ENCODE results near the gene THRB.

The THRB gene

DNA sequence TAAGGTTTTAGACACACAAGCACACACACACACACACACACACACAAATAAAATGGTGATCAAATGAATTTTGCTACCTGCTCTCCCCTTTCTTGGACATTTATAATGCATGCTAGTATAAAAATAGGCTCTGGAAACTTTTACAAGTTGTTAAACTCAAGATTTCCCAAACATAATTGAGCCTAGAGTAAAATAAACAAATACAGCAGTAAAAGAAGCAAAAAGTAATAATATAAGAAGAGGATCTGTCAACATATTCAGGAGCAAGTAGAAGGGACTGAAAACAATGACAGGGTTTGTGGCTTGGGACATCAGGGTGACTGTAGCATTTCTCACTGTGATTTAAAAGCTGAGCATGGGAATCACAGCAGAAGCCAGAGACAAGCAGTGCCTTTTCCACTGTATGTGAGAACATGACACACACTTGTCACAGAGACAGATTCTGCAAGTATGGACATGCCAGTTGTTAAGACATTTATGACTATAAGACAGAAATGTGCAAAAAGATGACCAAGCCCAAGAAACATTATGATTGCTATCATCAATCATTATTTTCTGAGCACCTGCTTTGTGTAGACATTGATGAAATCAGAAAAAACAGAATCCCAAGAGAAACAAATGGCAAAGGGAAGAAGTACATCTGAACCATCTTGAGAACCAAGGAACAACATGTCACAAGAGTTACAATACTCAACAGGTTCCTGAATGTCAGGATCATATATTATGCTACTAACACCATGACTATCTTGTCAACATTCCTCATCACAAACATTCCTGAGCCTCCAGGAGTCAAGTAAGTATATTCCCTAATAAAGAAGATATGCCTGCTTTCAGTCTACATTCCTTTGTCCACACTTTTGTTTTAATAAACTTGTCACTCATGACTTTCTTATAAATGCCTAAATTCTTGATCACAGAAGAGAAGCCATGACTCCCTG is 7.1 kb downstream of the THRB start:
- no peak for TF ChIP-seq YY1 (IDR thresholded peaks at IDR 0.05; ENCODE audit: insufficient read depth, insufficient read length)
- no peak for TF ChIP-seq ZNF274 (IDR thresholded peaks at IDR 0.05; ENCODE audit: low read depth, low read length)
- TF ChIP-seq SUZ12 (IDR thresholded peaks at IDR 0.05; ENCODE audit: extremely low read depth, insufficient read depth, insufficient read length) = no peak
- H3K4me3 ChIP-seq (ENCODE audit: insufficient read length, low read depth) = no peak overlapping the region
- no peaks in the 10 kb centered on the region for H3K9me3 ChIP-seq (ENCODE audit: insufficient read depth, low read length)
- no peak for DNase-seq (ENCODE audit: low read depth, low spot score)
- peaks cover 7% of the 10 kb centered on the region for H3K27me3 ChIP-seq (ENCODE audit: insufficient read depth, insufficient read length)
- no peaks in the 10 kb centered on the region for H3K4me1 ChIP-seq (ENCODE audit: insufficient read depth, insufficient read length)
- no peak overlapping the region for H3K9ac ChIP-seq (ENCODE audit: insufficient read length, low read depth)
- H3K36me3 ChIP-seq (ENCODE audit: insufficient read depth, insufficient read length, low read length) = no peaks in the 10 kb centered on the region

DNA sequence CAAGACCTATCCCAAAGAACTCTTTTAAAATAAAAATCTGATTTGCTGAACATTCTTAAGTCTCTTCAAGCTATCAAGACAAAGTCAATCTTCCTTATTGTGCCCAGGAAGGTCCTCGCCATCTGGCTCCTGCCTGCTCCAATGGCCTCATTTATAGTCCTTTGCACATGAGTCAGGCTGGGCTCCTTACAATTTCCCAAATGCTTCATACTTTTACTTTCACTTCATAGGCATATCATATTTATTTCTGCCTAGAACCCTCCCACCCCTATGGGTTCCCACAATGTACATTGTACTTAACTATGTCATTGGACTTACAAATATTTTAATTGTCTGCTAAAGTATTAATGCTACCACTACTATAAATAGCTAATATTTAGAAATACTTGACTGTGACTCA is 9.1 kb downstream of the THRB start:
- Histone ChIP-seq H3K36me3 (ENCODE audit: insufficient read depth, insufficient read length, low read length) (no peaks in the 10 kb centered on the region), H3K27me3 (ENCODE audit: insufficient read depth, insufficient read length) (no peaks in the 10 kb centered on the region), H3K4me3 (ENCODE audit: insufficient read length, low read depth) (no peak overlapping the region), H3K9ac (ENCODE audit: insufficient read length, low read depth) (no peak overlapping the region), H3K9me3 (ENCODE audit: insufficient read depth, low read length) (no peaks in the 10 kb centered on the region), H3K4me1 (ENCODE audit: insufficient read depth, insufficient read length) (no peaks in the 10 kb centered on the region)
- TF ChIP-seq YY1 (IDR thresholded peaks at IDR 0.05; ENCODE audit: insufficient read depth, insufficient read length) = no peak
- no peak for TF ChIP-seq SUZ12 (IDR thresholded peaks at IDR 0.05; ENCODE audit: extremely low read depth, insufficient read depth, insufficient read length)
- no peak for TF ChIP-seq ZNF274 (IDR thresholded peaks at IDR 0.05; ENCODE audit: low read depth, low read length)
- DNase-seq (ENCODE audit: low read depth, low spot score) = no peak

DNA sequence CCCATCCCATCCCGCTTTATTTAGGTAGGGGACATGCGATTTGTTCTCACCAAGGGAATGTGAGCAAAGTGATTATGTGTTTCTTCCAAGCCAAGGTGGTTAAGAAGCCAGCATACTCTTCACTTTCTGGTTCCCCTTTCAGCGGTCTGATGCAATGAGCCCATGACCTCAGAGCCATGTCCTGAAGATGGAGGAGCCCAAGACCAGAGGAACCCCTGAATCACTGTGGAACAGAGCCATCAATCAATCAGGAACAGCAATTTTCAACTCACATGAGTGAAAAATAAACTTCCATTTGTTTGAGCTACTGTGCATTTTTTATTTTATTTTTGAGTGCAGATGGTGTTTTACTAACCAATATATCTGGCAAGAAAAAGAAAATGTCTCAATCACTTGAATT is 10.8 kb downstream of the THRB start:
- TF ChIP-seq YY1 (IDR thresholded peaks at IDR 0.05; ENCODE audit: insufficient read depth, insufficient read length) (no peak), ZNF274 (IDR thresholded peaks at IDR 0.05; ENCODE audit: low read depth, low read length) (no peak), SUZ12 (IDR thresholded peaks at IDR 0.05; ENCODE audit: extremely low read depth, insufficient read depth, insufficient read length) (no peak)
- H3K9ac ChIP-seq (ENCODE audit: insufficient read length, low read depth) = no peak overlapping the region
- H3K9me3 ChIP-seq (ENCODE audit: insufficient read depth, low read length) = no peaks in the 10 kb centered on the region
- no peak for DNase-seq (ENCODE audit: low read depth, low spot score)
- no peaks in the 10 kb centered on the region for H3K4me1 ChIP-seq (ENCODE audit: insufficient read depth, insufficient read length)
- H3K4me3 ChIP-seq (ENCODE audit: insufficient read length, low read depth) = no peak overlapping the region
- no peaks in the 10 kb centered on the region for H3K27me3 ChIP-seq (ENCODE audit: insufficient read depth, insufficient read length)
- H3K36me3 ChIP-seq (ENCODE audit: insufficient read depth, insufficient read length, low read length) = no peaks in the 10 kb centered on the region

DNA sequence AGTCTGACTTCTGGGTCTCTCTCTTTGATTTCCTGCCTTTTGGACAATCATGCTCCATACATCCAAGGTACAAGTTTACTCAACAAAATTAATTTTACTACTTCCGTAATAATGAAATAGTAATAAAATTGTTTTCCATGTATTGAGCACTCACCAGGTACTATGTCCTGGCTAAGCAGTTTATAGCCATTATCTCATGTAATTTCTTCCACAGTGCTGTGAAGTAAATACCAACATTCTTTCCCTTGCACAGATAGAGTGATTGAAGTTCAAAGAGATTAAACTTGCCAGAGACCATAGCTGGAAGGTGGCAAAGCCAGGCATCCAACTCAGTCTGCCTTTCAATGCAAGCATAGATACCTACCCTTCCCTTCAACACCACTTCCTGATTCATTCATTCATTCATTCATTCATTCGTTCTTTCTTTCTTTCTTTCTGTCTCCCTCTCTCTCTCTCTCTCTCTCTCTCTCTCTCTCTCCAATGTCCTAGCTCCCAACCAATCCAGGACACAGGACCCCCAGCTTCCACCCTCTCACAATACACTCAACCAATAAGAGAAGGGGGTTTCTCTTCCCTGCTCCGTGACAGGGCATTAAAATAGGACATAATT is 12.4 kb downstream of the THRB start:
- H3K9me3 ChIP-seq (ENCODE audit: insufficient read depth, low read length) = no peaks in the 10 kb centered on the region
- H3K27me3 ChIP-seq (ENCODE audit: insufficient read depth, insufficient read length) = no peaks in the 10 kb centered on the region
- H3K4me3 ChIP-seq (ENCODE audit: insufficient read length, low read depth) = no peak overlapping the region
- no peak for TF ChIP-seq YY1 (IDR thresholded peaks at IDR 0.05; ENCODE audit: insufficient read depth, insufficient read length)
- no peak for TF ChIP-seq SUZ12 (IDR thresholded peaks at IDR 0.05; ENCODE audit: extremely low read depth, insufficient read depth, insufficient read length)
- TF ChIP-seq ZNF274 (IDR thresholded peaks at IDR 0.05; ENCODE audit: low read depth, low read length) = no peak
- no peaks in the 10 kb centered on the region for H3K4me1 ChIP-seq (ENCODE audit: insufficient read depth, insufficient read length)
- no peaks in the 10 kb centered on the region for H3K36me3 ChIP-seq (ENCODE audit: insufficient read depth, insufficient read length, low read length)
- DNase-seq (ENCODE audit: low read depth, low spot score) = no peak
- H3K9ac ChIP-seq (ENCODE audit: insufficient read length, low read depth) = no peak overlapping the region

DNA sequence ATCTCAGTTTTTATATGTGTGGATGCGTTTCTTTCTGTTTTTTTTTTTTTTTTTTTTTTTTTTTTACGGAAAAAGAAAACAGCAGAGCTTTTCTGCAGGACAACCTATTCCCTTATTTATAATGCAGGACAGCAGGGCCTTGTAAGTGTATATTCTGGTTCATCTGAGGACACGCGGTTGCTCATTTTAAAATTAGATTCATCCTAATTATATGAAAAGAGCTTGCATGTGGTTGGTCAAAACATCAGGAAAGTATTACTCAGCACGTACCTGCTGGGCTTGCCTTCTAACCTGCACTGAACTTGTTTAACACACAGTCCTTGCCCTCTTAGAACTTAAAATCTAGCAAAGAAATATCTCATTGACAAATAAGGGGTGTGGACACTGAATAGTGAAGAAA is 13.5 kb downstream of the THRB start:
- Histone ChIP-seq H3K9me3 (ENCODE audit: insufficient read depth, low read length) (no peaks in the 10 kb centered on the region), H3K4me1 (ENCODE audit: insufficient read depth, insufficient read length) (no peaks in the 10 kb centered on the region), H3K4me3 (ENCODE audit: insufficient read length, low read depth) (no peak overlapping the region), H3K9ac (ENCODE audit: insufficient read length, low read depth) (no peak overlapping the region), H3K36me3 (ENCODE audit: insufficient read depth, insufficient read length, low read length) (no peaks in the 10 kb centered on the region), H3K27me3 (ENCODE audit: insufficient read depth, insufficient read length) (no peaks in the 10 kb centered on the region)
- TF ChIP-seq SUZ12 (IDR thresholded peaks at IDR 0.05; ENCODE audit: extremely low read depth, insufficient read depth, insufficient read length) (no peak), ZNF274 (IDR thresholded peaks at IDR 0.05; ENCODE audit: low read depth, low read length) (no peak), YY1 (IDR thresholded peaks at IDR 0.05; ENCODE audit: insufficient read depth, insufficient read length) (no peak)
- no peak for DNase-seq (ENCODE audit: low read depth, low spot score)

DNA sequence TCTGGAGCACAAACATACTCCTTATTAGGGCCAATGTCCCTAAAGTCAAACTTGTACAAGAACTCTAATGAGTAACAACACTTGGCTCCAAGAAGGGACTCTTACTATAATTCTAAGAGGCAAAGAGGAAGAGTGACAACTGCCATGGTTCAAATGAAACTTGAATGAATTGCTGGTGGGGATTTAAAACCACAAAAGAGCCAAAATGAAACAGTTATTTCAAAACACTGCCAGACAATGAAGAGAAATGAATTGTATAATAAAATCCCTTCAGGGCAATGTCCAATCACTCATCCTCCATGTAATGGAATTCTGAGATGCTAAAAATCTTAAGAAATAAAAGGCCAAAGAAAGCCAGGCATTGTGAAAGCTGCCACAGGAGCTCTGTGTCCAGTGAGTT is 14.2 kb downstream of the THRB start:
- no peaks in the 10 kb centered on the region for H3K36me3 ChIP-seq (ENCODE audit: insufficient read depth, insufficient read length, low read length)
- no peaks in the 10 kb centered on the region for H3K4me1 ChIP-seq (ENCODE audit: insufficient read depth, insufficient read length)
- H3K27me3 ChIP-seq (ENCODE audit: insufficient read depth, insufficient read length) = no peaks in the 10 kb centered on the region
- H3K9me3 ChIP-seq (ENCODE audit: insufficient read depth, low read length) = no peaks in the 10 kb centered on the region
- no peak overlapping the region for H3K4me3 ChIP-seq (ENCODE audit: insufficient read length, low read depth)
- DNase-seq (ENCODE audit: low read depth, low spot score) = no peak
- TF ChIP-seq SUZ12 (IDR thresholded peaks at IDR 0.05; ENCODE audit: extremely low read depth, insufficient read depth, insufficient read length) (no peak), ZNF274 (IDR thresholded peaks at IDR 0.05; ENCODE audit: low read depth, low read length) (no peak), YY1 (IDR thresholded peaks at IDR 0.05; ENCODE audit: insufficient read depth, insufficient read length) (no peak)
- no peak overlapping the region for H3K9ac ChIP-seq (ENCODE audit: insufficient read length, low read depth)

DNA sequence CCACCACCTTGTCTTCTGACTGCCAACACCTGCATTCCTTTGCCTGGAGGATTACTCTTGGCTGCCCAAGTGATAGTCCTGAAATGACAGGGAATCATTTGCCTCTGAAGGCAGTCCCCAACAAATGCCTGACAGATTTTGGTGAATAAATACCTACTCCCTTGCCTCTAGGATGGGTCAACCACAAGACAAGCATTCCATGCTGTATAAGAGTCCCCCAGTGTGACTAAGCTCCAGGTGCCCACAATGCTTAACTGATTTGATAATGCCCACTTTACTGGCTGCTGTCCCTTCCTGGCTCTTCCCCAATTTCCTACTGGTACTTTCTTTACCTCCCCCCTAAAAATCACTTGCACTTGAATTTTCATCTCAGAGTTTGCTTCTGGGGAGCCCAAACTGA is 14.8 kb downstream of the THRB start:
- H3K9ac ChIP-seq (ENCODE audit: insufficient read length, low read depth) = no peak overlapping the region
- TF ChIP-seq YY1 (IDR thresholded peaks at IDR 0.05; ENCODE audit: insufficient read depth, insufficient read length) (no peak), ZNF274 (IDR thresholded peaks at IDR 0.05; ENCODE audit: low read depth, low read length) (no peak), SUZ12 (IDR thresholded peaks at IDR 0.05; ENCODE audit: extremely low read depth, insufficient read depth, insufficient read length) (no peak)
- no peaks in the 10 kb centered on the region for H3K36me3 ChIP-seq (ENCODE audit: insufficient read depth, insufficient read length, low read length)
- H3K4me3 ChIP-seq (ENCODE audit: insufficient read length, low read depth) = no peak overlapping the region
- no peaks in the 10 kb centered on the region for H3K4me1 ChIP-seq (ENCODE audit: insufficient read depth, insufficient read length)
- H3K27me3 ChIP-seq (ENCODE audit: insufficient read depth, insufficient read length) = no peaks in the 10 kb centered on the region
- H3K9me3 ChIP-seq (ENCODE audit: insufficient read depth, low read length) = no peaks in the 10 kb centered on the region
- no peak for DNase-seq (ENCODE audit: low read depth, low spot score)

Data from NT2/D1 (cell line).